ENCODE measurements around the gene TMED6. TPM values are rescaled to one million over a fixed set of nuclear protein-coding genes. Genes with fewer than 3 reads are reported as not detected.

TMED6 gene
- total and polyA plus RNA-seq, 2 experiments from 2014 or later: 0.29 TPM; not detected in 1

GRCh38 chr16:69309316-69309715 lies 42.3 kb downstream of the TMED6 start (continued):
- TF ChIP-seq, protein P1, sequence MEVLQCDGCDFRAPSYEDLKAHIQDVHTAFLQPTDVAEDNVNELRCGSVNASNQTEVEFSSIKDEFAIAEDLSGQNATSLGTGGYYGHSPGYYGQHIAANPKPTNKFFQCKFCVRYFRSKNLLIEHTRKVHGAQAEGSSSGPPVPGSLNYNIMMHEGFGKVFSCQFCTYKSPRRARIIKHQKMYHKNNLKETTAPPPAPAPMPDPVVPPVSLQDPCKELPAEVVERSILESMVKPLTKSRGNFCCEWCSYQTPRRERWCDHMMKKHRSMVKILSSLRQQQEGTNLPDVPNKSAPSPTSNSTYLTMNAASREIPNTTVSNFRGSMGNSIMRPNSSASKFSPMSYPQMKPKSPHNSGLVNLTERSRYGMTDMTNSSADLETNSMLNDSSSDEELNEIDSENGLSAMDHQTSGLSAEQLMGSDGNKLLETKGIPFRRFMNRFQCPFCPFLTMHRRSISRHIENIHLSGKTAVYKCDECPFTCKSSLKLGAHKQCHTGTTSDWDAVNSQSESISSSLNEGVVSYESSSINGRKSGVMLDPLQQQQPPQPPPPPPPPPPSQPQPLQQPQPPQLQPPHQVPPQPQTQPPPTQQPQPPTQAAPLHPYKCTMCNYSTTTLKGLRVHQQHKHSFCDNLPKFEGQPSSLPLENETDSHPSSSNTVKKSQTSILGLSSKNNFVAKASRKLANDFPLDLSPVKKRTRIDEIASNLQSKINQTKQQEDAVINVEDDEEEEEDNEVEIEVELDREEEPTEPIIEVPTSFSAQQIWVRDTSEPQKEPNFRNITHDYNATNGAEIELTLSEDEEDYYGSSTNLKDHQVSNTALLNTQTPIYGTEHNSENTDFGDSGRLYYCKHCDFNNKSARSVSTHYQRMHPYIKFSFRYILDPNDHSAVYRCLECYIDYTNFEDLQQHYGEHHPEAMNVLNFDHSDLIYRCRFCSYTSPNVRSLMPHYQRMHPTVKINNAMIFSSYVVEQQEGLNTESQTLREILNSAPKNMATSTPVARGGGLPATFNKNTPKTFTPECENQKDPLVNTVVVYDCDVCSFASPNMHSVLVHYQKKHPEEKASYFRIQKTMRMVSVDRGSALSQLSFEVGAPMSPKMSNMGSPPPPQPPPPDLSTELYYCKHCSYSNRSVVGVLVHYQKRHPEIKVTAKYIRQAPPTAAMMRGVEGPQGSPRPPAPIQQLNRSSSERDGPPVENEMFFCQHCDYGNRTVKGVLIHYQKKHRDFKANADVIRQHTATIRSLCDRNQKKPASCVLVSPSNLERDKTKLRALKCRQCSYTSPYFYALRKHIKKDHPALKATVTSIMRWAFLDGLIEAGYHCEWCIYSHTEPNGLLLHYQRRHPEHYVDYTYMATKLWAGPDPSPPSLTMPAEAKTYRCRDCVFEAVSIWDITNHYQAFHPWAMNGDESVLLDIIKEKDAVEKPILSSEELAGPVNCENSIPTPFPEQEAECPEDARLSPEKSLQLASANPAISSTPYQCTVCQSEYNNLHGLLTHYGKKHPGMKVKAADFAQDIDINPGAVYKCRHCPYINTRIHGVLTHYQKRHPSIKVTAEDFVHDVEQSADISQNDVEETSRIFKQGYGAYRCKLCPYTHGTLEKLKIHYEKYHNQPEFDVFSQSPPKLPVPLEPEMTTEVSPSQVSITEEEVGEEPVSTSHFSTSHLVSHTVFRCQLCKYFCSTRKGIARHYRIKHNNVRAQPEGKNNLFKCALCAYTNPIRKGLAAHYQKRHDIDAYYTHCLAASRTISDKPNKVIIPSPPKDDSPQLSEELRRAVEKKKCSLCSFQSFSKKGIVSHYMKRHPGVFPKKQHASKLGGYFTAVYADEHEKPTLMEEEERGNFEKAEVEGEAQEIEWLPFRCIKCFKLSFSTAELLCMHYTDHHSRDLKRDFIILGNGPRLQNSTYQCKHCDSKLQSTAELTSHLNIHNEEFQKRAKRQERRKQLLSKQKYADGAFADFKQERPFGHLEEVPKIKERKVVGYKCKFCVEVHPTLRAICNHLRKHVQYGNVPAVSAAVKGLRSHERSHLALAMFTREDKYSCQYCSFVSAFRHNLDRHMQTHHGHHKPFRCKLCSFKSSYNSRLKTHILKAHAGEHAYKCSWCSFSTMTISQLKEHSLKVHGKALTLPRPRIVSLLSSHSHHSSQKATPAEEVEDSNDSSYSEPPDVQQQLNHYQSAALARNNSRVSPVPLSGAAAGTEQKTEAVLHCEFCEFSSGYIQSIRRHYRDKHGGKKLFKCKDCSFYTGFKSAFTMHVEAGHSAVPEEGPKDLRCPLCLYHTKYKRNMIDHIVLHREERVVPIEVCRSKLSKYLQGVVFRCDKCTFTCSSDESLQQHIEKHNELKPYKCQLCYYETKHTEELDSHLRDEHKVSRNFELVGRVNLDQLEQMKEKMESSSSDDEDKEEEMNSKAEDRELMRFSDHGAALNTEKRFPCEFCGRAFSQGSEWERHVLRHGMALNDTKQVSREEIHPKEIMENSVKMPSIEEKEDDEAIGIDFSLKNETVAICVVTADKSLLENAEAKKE (CRISPR knock-in tag; IDR thresholded peaks at IDR 0.05): no peak

DNA sequence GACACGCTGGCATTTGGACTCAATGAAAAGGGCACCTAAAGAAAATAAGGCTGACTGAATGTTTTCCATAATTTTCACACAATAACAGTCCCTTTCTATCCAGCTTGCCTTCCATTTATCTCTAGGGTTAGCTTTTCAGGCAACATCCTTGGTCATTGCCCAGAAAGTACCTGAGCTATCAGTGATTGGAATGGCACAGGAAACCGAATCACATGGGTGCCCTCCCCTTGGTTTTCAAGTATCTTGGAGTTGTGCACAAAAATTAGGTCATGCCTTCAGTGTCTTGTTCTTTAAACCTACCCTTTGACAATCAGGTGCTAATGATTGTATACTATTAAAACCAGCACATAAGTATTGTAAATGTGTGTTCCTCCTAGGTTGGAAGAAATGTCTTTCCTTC lies 43.7 kb downstream of the TMED6 start:
- Mint-ChIP-seq H3K4me3 (no peak overlapping the region), H3K9me3 (no peaks in the 10 kb centered on the region), H3K27ac (no peak overlapping the region), H3K27me3 (ENCODE audit: insufficient read depth, low read depth, poor library complexity) (peaks cover 2% of the 10 kb centered on the region), H3K36me3 (ENCODE audit: low read depth) (peaks cover 2% of the 10 kb centered on the region; the same call in 1 of the 3 replicates), H3K4me1 (peaks cover 5% of the 10 kb centered on the region)
- H2AFZ ChIP-seq: no peak overlapping the region
- no peaks in the 10 kb centered on the region for H3K9me2 ChIP-seq (ENCODE audit: insufficient read depth)
- no peaks in the 10 kb centered on the region for H3K36me3 ChIP-seq (ENCODE audit: insufficient read depth)
- peaks cover 10% of the 10 kb centered on the region for H3K79me2 ChIP-seq (replicated peaks; ENCODE audit: insufficient read depth)
- H3K4me2 ChIP-seq: no peak overlapping the region
- H3F3A ChIP-seq (replicated peaks; ENCODE audit: low read depth): peaks cover 5% of the 10 kb centered on the region; the same call in 1 of the 2 replicates
- no peaks in the 10 kb centered on the region for H3K27me3 ChIP-seq (ENCODE audit: insufficient read depth)
- H3K27ac ChIP-seq (ENCODE audit: low read depth): no peak overlapping the region
- ATAC-seq (no peak), DNase-seq (ENCODE audit: low spot score) (no peak)
- H3K4me3 ChIP-seq: no peak overlapping the region
- peaks cover 8% of the 10 kb centered on the region; the same call in 1 of the 2 replicates for H3K4me1 ChIP-seq (ENCODE audit: insufficient read depth)
- H4K20me1 ChIP-seq (replicated peaks; ENCODE audit: insufficient read depth): peaks cover 6% of the 10 kb centered on the region; the same call in 1 of the 2 replicates
- TF ChIP-seq, protein P2, sequence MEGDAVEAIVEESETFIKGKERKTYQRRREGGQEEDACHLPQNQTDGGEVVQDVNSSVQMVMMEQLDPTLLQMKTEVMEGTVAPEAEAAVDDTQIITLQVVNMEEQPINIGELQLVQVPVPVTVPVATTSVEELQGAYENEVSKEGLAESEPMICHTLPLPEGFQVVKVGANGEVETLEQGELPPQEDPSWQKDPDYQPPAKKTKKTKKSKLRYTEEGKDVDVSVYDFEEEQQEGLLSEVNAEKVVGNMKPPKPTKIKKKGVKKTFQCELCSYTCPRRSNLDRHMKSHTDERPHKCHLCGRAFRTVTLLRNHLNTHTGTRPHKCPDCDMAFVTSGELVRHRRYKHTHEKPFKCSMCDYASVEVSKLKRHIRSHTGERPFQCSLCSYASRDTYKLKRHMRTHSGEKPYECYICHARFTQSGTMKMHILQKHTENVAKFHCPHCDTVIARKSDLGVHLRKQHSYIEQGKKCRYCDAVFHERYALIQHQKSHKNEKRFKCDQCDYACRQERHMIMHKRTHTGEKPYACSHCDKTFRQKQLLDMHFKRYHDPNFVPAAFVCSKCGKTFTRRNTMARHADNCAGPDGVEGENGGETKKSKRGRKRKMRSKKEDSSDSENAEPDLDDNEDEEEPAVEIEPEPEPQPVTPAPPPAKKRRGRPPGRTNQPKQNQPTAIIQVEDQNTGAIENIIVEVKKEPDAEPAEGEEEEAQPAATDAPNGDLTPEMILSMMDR (conservative IDR thresholded peaks at IDR 0.05; ENCODE audit: low read depth in 2 of 2): no peak
- TF ChIP-seq POLR2AphosphoS5 (IDR thresholded peaks at IDR 0.05; ENCODE audit: low read depth): no peak
- no peak for TF ChIP-seq ZNF331 (CRISPR knock-in tag; IDR thresholded peaks at IDR 0.05; ENCODE audit: low read depth)
- TF ChIP-seq EZH2 (IDR thresholded peaks at IDR 0.05; ENCODE audit: low read depth, unreplicated experiment): no peak
- no peak for TF ChIP-seq JUNB (IDR thresholded peaks at IDR 0.05; ENCODE audit: unreplicated experiment)
- TF ChIP-seq, protein P1 (CRISPR knock-in tag; IDR thresholded peaks at IDR 0.05): no peak

Measured in GM23338 (cell line).